Activated gamma-delta T cell treated with anti-CD3 and anti-CD28 coated beads, Interleukin-2, amount 50 U/mL, for 16 hours (primary cell): ENCODE measurements around the gene L3HYPDH.

Experiments
- DNase-seq: peaks from one replicate; pipeline ENCODE4 v3.0.0-alpha.2; 2020; ENCODE audit warnings: low read depth

The L3HYPDH gene

GRCh38 chr14:59425322-59425935 lies 58.8 kb downstream of the L3HYPDH start:
- no peak for DNase-seq

- DNase-seq = no peak
These were observed 59.7 kb downstream of the L3HYPDH start for GRCh38 chr14:59424341-59425071.
